ENCODE results near the gene TLL2. TPM values are rescaled to one million over a fixed set of nuclear protein-coding genes. Genes with fewer than 3 reads are reported as not detected.

TLL2 gene
- total RNA-seq, 1 donor from 2014 or later, result 11.6 TPM

DNA sequence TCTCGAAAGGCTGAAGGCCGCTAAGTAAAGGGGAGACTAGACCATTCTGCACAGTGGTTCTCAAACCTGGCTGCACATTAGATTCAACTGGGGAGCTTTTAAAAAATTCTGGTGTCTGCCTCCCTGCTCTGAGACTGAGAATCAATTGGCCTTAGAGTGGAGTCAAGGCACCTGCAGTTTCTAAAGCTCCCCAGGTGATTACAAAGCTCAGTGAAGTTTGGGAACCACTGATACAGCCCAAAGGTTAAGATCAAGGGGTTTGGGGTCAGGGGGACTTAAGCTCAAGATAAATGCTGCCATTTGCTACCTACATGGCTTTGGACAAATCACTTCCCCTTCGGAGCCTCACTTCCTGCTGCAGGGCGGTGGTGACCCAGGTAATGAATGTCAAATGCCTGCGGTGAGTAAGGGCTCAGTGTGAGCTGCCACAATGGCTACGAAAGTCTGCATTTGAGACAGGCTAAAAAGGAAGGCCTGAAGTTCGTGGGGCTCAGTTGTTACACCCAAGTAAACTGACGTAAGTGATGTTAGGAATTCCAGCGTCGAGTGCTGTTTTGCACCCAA is 72.3 kb downstream of the TLL2 start:
- intact Hi-C loops (cut with micrococcal nuclease), result no loop called here
- ATAC-seq, result no peak
- DNase-seq, result no peak

DNA sequence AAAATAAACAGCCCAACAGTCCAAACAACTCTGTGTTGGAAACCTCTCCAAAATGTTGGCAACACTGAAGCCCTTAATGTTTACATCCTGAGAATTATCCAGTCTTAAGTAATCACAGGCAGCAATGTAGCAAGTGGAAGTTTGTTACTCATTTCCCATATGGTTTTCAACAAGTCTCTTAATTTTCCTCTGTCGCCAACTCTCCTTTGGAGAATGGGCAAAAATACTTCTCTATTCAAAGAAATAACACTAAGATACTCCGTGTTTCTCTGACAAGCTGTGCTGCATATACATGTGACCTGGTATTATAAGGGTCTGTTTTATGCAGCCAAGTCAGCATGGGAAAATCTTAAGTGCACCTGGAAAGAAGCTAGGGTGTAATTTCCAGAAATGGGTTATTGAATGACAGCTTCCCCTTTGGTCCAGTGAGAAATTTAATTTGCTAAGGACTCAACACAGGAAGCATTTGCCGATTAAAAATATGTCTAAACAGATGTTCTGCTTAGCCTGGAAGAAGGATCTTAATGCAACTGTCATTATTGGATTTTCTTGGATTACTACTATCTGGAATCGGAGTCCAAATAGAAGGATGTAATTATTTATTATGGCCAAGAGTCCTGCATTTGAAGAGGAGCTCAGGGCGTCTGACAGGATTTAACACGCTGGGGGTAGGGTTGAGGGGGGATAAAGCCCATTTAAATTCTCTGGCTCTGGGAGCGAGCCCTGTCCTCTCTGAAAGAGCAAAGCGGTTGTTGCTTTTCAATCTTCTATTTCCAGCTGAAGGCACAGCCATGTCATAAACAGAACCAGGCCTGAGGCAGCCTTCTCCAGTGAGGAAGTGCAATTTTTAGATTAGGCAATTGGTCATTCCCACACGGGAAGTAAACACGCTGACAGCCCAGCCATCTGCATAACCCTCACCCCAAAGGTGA is 73.1 kb downstream of the TLL2 start:
- ATAC-seq, result peak; percentile 77
- intact Hi-C loops (cut with micrococcal nuclease), result no loop called here
- no peak for DNase-seq

DNA sequence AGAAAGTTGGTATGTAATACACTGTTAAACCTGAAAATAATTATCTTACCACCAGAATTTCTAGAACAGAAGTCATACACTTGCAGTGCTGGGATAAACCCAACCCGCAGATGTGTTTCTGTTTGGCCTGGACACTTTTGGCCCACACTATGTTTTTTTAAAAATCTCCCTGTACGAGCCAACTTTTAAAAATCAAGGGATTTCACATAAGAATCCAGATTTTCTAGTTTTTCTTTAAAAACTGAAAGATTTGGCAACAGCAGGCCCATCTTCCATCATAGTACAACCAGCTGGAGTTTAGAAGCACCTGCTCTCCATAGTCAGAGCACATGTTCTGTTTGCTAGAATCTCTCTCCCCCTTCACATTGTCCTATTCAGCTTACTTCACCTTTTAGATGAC is 74.0 kb downstream of the TLL2 start:
- intact Hi-C loops (cut with micrococcal nuclease), result no loop called here
- no peak for DNase-seq
- ATAC-seq, result peak; percentile 75

DNA sequence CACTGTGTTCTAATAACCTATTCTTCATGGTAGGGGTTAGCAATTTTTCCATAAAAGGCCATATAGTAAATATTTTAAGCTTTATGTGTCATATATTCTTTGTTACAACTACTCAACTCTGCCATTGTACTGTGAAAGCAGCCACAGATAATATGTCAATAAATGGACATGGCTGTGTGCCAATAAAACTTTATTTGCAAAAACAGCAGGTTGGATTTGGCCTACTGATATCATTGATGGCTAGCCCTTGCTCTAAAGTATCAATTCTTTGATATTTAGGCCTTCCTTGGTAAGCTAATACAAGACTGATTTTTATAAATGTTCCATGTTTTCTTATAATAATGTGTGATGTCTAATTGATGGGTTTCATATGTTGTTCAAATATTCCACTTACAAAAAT is 77.7 kb downstream of the TLL2 start:
- ATAC-seq (no peak), DNase-seq (no peak)
- intact Hi-C loops (cut with micrococcal nuclease), result no loop called here

DNA sequence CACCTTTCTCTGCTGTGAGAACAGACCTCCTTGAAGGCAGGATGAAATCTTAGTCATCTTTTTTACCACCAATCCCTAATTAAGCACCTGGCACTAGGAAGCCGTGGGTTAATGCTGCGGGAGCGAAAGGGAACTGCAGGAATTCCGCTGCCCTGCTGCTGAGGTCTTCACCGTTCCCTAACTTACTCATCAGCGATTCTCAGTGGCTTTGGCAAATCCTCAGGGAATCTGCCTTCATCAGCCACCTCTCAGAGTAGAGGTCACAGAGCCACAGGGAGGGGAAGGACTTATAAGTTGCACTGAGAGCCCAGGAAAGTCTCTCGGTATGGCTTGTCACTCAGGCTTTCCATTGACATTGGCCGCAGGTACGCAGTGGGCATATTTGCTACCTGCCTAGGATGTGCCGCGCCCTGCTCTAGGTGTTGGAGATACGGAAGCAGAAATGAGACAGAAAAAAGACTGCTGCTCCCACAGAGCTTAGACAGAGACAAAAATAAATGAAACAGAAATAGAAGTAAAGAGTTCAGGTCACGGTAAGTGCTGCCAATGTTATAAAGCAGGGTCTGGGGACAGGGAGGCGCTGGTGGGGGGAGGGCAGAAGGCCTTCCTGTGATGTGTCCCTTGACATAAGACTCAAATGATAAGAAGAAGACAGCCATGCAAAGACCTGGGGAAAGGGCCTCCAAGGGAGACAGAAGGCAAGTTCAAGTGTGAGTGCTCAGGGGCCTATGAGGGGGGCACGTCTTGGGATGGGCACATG is 82.3 kb downstream of the TLL2 start:
- intact Hi-C loops (cut with micrococcal nuclease), result no loop called here
- peak; percentile 51 for ATAC-seq
- no peak for DNase-seq

DNA sequence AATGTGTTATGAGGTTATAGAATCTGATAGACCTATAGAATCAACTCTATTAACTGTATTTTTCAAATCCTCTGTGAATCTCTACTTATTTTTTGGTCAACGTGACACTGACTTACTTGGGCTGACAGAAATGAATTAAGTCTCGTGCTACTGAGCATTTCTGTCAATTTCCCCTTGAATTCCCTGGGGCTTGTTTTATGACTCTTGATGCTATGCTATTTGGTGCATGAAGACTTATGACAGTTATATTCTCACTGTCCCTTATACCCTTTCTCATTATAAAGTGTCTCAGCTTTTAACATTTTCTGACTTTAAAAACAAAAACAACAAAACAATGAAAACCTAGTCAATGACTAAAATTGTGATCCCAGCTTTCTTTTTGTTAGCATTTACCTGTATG is 86.4 kb downstream of the TLL2 start:
- DNase-seq (no peak), ATAC-seq (no peak)
- intact Hi-C loops (cut with micrococcal nuclease), result no loop called here

DNA sequence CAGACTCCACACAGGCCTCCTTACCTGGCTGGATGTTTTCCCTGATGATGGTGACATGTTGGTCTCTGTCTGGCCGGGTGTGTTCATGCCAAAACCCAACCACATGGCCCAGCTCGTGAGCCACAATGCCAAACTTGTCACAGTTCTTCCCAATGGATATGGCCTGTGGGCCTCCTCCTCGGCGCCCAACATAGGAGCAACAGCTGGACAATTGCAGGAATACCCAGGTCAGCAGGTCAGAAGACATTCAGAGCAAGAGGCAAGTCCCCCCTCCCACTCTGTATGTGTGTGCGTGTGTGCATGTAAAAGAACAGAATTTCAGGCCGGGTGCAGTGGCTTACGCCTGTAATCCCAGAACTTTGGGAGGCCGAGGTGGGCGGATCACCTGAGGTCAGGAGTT is 91.2 kb downstream of the TLL2 start:
- intact Hi-C loops (cut with micrococcal nuclease), result no loop called here
- ATAC-seq (no peak), DNase-seq (no peak)

DNA sequence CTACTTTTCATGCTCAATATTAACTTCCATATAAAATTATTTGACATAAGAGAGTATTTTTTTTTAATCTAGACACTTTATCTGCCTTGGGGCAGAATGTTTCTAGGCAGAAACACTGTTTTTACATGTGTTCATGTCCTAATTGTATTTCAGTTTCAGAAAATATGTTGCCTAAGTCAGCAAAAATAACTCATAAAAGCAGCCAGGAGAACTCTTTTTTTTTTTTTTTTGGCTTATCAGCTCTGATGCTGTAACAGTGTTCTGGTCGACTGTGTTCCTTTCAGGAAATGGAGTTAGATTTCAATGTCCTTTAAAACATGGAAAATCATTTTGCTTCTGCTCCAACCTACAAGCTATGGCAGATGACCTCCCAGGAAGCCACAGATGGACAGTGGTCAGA is 91.7 kb downstream of the TLL2 start:
- intact Hi-C loops (cut with micrococcal nuclease), result no loop called here
- DNase-seq (no peak), ATAC-seq (peak; percentile 30)

DNA sequence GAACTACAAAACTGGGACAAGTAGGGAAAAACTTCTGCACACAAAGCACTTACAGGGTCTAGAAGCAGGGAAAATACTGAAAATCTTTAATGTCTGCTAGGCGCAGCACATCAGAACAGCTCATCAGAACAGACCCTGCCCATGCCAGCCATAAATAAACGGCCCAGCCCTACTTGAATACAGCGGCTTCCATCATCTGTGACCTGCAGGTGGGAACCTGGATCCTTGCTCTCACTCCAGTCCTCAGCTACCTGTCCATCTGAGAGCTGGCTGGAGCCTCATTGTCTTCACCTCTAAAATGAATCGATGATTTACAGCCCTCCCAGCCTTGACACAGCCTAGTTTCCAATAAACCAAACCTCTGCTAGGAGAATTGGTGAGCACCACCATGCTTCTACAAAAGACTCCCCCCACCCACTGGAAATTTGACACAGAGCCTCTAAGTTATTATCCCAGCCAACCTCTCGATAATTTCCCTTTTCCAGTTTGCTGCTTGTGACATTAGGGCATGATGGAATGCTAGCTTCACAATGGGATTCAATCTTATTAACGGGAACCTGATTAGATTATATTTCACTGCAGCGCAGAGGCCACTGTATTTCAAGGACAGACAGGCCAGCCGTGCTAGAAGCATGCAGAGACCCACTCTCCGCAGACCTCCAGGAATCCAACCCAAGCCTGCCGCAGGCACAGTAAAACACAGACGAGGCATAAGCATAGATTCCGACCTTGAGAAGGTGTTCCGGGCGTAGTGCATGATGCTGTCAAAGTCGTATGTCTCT is 93.3 kb downstream of the TLL2 start:
- ATAC-seq (no peak), DNase-seq (no peak)
- intact Hi-C loops (cut with micrococcal nuclease), result no loop called here

DNA sequence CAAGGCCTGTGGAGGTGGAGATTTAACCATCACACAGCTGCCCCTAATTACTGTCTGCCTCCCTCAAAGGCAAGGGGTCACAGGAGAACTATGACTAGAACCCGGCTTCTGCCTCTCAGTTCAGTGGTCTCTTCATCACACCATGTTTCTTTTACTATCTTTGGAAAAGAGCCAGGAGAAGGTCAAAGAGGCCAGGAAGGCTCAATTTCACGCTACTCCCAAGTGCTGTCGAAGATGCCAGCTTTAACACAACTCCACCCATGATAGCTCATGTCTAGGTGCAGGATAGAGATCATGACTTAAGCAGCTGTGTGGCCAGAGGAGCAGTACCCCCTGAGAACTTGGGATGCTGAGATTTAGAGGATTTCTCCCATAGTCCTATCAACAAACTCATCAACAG is 94.4 kb downstream of the TLL2 start:
- DNase-seq (no peak), ATAC-seq (peak; percentile 16)
- intact Hi-C loops (cut with micrococcal nuclease), result no loop called here

DNA sequence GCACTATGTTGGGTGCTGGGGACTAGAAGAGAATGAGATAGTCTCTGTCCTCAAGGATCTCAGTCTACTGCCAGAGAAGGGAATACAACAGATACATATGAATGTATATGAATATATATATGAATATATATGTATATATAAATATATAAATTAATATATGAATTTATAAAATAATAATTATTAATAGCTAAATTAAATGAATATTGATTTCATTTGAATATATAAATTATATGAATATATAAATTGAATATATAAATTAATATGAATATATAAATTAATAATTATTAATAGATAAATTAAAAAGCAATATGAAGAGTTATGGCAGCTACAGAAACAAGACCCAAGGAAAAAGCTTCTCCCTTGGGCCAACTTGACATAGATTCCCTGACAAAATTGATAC is 95.1 kb downstream of the TLL2 start:
- intact Hi-C loops (cut with micrococcal nuclease), result no loop called here
- ATAC-seq (no peak), DNase-seq (no peak)

DNA sequence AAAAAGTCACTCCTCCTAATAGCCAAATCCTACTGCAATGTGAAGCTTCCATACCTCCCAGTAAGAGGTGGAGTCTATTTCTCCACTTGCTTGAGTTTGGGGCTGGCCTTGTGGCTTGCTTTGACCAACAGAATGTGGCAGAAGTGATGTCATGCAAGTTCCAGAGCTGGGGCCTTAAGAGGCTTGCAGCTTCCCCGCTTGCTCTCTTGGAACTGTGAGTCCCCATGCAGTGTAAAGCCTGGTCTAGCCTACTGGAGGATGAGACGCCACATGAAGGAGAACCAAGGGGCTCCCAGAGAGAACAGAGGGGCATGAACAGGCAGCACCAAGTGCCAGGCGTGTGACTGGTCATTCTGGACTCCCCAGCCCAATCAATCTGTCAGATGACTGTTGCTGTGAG is 96.3 kb downstream of the TLL2 start:
- intact Hi-C loops (cut with micrococcal nuclease), result no loop called here
- peak; percentile 8 for ATAC-seq
- DNase-seq, result no peak

DNA sequence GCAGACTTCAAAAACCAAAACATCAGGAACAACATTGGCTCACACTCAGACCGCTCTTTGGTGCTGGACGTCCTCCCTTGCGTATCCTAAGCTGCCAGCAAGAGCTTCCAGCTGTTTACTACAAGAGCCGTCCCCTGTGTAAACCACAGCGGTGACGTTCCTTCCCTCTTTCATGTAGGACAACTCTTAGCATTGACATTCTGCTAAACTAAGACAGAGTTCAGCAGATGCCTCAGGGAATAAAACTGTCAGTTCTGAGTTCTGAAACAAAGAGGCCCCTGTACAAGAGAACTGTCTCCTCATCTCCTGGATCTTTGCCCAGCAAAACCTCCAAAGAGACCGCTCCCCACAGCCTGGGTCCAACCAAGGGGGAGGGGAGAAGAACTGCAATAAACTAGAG is 97.1 kb downstream of the TLL2 start:
- ATAC-seq (peak; percentile 82), DNase-seq (peak; percentile 74)
- intact Hi-C loops (cut with micrococcal nuclease), result no loop called here

DNA sequence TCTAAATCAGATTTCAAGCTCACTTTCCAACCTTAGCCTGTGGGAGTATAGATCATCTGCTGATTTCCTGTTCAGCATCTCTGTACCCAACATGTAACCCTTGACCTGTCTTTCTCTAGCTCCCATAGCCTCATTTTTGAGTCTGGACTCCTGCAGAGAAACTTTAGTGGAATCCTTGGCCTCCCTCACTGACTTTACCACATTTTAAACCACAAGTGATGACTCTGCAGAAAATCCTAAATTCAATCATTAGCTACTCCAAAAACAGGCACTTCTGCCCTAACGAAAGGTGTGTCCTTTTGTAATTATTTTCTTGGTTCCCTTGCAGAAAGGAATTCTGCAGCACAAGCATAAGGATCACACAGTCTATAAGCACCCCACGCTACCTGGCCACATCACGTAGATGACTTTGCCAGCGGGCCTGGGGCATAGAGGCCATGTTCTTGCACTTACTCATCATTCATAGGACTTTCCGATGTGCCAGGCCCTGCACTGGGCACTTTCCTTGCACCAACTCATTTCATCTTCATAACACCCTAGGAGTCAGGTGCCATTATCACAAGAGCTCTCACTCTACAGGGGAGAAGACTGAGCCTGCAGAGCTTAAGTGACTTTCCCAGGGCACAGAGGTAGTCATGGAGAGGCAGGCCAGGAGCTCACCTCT is 97.7 kb downstream of the TLL2 start:
- no peak for ATAC-seq
- intact Hi-C loops (cut with micrococcal nuclease), result no loop called here
- no peak for DNase-seq

DNA sequence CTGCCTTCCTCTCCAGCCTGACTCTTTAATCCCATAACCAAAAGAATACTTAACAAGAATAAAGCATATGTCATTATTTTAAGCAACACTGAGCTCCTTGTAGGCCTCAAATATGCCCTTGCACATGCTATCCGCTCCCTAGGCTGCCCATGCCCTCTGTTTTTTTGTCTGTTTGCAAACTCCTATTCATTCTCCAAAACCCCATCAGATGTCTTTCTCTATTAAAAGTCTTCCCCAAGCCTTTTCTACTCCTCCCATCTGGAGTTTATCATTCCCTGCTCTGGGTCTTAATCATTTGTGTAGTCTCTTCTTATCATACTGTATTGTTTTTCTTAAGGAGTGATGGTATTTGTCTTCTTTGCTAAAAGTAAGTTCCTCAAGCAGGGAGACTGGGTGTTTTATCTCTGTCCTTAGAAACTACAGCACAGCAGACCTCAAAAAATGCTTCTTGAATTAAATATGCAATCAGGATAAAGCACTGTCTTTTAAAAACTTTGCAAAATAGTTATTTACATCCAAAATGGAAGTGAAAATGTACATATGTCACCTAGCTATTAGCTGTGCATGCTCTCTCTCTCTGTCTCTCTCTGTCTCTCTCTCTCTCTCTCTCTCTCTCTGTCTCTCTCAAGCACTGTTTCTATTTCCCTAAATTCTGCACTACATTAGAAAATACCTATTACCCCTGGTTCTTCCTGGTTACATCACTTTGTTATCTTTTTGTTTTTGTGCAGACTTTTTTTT is 98.4 kb downstream of the TLL2 start:
- intact Hi-C loops (cut with micrococcal nuclease), result no loop called here
- DNase-seq (no peak), ATAC-seq (no peak)

DNA sequence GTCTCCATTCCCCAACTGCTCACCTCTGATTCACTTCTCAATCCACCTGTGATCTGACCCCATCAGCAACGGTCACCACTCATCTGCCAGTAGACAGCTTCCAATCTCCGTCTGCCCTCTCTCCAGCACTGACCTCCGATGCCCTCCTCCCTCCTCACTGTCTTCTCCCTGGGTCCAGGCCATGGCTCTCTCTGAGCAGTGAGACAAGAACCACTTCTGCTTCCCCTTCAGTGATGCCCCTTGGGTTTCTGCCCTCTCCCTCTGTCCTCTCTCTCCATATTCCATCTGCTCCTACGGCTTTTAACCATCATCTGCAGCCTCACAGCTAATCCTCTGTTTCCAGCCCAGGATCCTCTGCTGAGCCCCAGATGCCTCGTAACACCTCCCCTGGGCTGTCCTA is 99.4 kb downstream of the TLL2 start:
- no peak for DNase-seq
- intact Hi-C loops (cut with micrococcal nuclease), result no loop called here
- ATAC-seq, result no peak

DNA sequence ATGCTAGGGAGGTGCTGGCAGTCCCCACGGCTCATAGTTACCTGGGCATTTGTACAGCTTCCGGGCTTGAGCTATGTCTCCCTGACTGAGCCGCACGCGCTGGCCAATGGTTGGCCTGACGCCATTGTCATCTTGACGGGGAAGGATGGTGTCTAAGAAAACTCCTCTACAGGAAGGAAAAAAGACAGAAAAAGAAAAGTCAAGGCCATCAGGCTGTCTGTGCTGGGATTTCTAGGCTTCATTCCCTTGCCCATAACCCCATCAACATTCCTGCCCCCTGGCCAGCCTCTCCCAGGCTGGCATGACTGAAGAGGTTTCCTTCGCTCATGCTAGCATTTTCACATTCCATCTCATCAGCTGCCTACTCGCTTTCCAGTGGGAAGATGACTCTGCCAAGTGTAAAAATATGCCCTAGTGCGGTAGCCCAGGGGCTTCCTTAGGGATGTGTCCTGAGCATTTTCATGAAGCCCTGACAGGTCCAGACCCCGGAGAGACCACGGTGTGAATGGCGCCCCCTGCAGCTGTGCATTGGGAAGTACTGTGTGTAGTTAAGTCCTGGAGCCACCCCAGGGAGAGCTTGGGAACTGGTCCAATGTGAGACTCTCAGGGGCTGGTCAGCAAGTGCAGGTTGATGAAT is 100.5 kb downstream of the TLL2 start:
- intact Hi-C loops (cut with micrococcal nuclease), result no loop called here
- peak; percentile 71 for ATAC-seq
- DNase-seq, result peak; percentile 40
